Bronchial epithelial cell (primary cell): ENCODE data around the gene INTS1. TPM values are rescaled to one million over a fixed set of nuclear protein-coding genes. Genes with fewer than 3 reads are reported as not detected.
A peak's percentile ranks its signal among the peaks of the same experiment; 100 is the strongest.

Experiments used
- DNase-seq: peaks from one replicate; pipeline ENCODE4 v3.0.0-alpha.2; 2010; ENCODE audit warnings: low read depth
- FAIRE-seq: peaks from 2 replicates; lab custom pipeline; 2011; peaks lifted over from hg19 to GRCh38; lab: Jason Lieb, UNC
- H3K27me3 ChIP-seq: 2 replicates; pipeline ENCODE4 v1.5.1; 2011; ENCODE audit warnings: low read length; ENCODE audit not compliant: control insufficient read depth, insufficient read depth
- H3K36me3 ChIP-seq: 2 replicates; pipeline ENCODE4 v1.5.1; 2011; ENCODE audit warnings: low read length; ENCODE audit not compliant: control insufficient read depth, insufficient read depth
- H3K4me3 ChIP-seq: 2 replicates; pipeline ENCODE4 v1.5.1; 2011; ENCODE audit warnings: mild to moderate bottlenecking, low read depth, low read length, control low read depth
- CTCF ChIP-seq: IDR thresholded peaks from 2 replicates; pipeline ENCODE4 v1.5.1; 2011; ENCODE audit warnings: mild to moderate bottlenecking, moderate library complexity, low read length, control low read depth, inconsistent platforms; ENCODE audit not compliant: insufficient read depth, severe bottlenecking
- total RNA-seq: library from RNA; depleted of rRNA; stranded (reverse); fragments of >200 nt; gene quantifications from 2 replicates; pipeline ENCODE4 v1.2.1, GENCODE V29; 2014

Gene INTS1
- total RNA-seq, 1 donor from 2014 or later, result 18.7 TPM

GRCh38 chr7:1434891-1435670 is 69.1 kb downstream of the INTS1 start:
- no peak overlapping the region for H3K4me3 ChIP-seq
- TF ChIP-seq CTCF, result no peak
- H3K27me3 ChIP-seq, result no peaks in the 10 kb centered on the region
- peaks cover 26% of the 10 kb centered on the region for H3K36me3 ChIP-seq
- FAIRE-seq, result no peak
- no peak for DNase-seq

GRCh38 chr7:1434165-1434718 is 69.9 kb downstream of the INTS1 start:
- Histone ChIP-seq H3K27me3 (no peaks in the 10 kb centered on the region), H3K36me3 (peaks cover 20% of the 10 kb centered on the region), H3K4me3 (no peak overlapping the region)
- no peak for TF ChIP-seq CTCF
- DNase-seq (no peak), FAIRE-seq (no peak)

- Histone ChIP-seq H3K27me3 (no peaks in the 10 kb centered on the region), H3K4me3 (no peak overlapping the region), H3K36me3 (peaks cover 12% of the 10 kb centered on the region)
- FAIRE-seq (no peak), DNase-seq (no peak)
- TF ChIP-seq CTCF, result no peak
Observed at GRCh38 chr7:1433128-1433920, 70.9 kb downstream of the INTS1 start.

GRCh38 chr7:1432411-1433082 is 71.6 kb downstream of the INTS1 start:
- H3K27me3 ChIP-seq, result no peaks in the 10 kb centered on the region
- H3K36me3 ChIP-seq, result peaks cover 6% of the 10 kb centered on the region
- FAIRE-seq (peak; percentile 93), DNase-seq (peak; percentile 18)
- no peak overlapping the region for H3K4me3 ChIP-seq
- peak; percentile 94 for TF ChIP-seq CTCF

- FAIRE-seq, result no peak
- no peak overlapping the region for H3K4me3 ChIP-seq
- H3K27me3 ChIP-seq, result no peaks in the 10 kb centered on the region
- peaks cover 3% of the 10 kb centered on the region for H3K36me3 ChIP-seq
- TF ChIP-seq CTCF, result no peak
- no peak for DNase-seq
Observed at GRCh38 chr7:1431634-1432380, 72.4 kb downstream of the INTS1 start.
